Adrenal gland (tissue), 12 donors: Measurements from ENCODE around the gene SLITRK4. TPM values are rescaled to one million over a fixed set of nuclear protein-coding genes. Genes with fewer than 3 reads are reported as not detected.

Experiments used
- DNase-seq, 7 donors: peaks; one replicate each; pipeline ENCODE4 v3.0.0-alpha.2; 2019 to 2020
- H3K27ac ChIP-seq, 5 donors: fragments of 200-600 bp; sonication (generic) in 4 of 5; 1 replicate in 3 of 5; 2 replicates in 2 of 5; pipeline versions ENCODE4 v1.5.1 to v1.8.0; 2016 to 2020; ENCODE audit warnings: mild to moderate bottlenecking in 1 of 5
- H3K27me3 ChIP-seq: fragments of 200-600 bp; 2 replicates; pipeline ENCODE4 v1.8.0; 2021
- H3K36me3 ChIP-seq, 2 donors: fragments of 200-600 bp; replicated peaks in 1 of 2; 1 replicate in 1 of 2; 2 replicates in 1 of 2; pipeline versions ENCODE4 v1.5.1 to v1.8.0; 2018 to 2022
- H3K4me1 ChIP-seq, 2 donors: fragments of 200-600 bp; replicated peaks in 1 of 2; 1 replicate in 1 of 2; 2 replicates in 1 of 2; pipeline versions ENCODE4 v1.5.1 to v1.8.0; 2018 to 2021
- H3K4me3 ChIP-seq, 4 donors: fragments of 200-600 bp; sonication (generic) in 3 of 4; one replicate each; pipeline ENCODE4 v1.5.1; 2016 to 2018
- H3K9me3 ChIP-seq, 3 donors: fragments of 200-600 bp; sonication (generic) in 1 of 3; replicated peaks in 1 of 3; 1 replicate in 2 of 3; 2 replicates in 1 of 3; pipeline versions ENCODE4 v1.5.1 to v1.8.0; 2016 to 2021
- POLR2A ChIP-seq, 2 donors: fragments of 450-650 bp; IDR thresholded peaks; one replicate each; pipeline ENCODE4 v1.6.1; 2017; ENCODE audit warnings: antibody characterized with exemption in 2 of 2, mild to moderate bottlenecking in 2 of 2, moderate library complexity in 1 of 2
- WGBS, 4 donors: extraction: QIAGEN DNeasy Blood & Tissue Kit in 2 of 4; methylation state at CpG; one replicate each; pipeline versions ENCODE4 v1.1.5 to v1.1.7; 2013 to 2017; 5-methylcytosine and 5-hydroxymethylcytosine counted together
- intact Hi-C, 2 donors: fragments of 100-400 bp; cut with DNase I; formaldehyde crosslinking; loops; one replicate each; pipeline versions ENCODE4 v1.14.1 to v1.15.0; 2022 to 2023
- polyA plus RNA-seq, 3 donors: library from polyadenylated mRNA; stranded (reverse); fragments of 200-250 nt in 2 of 3; fragments of 350-450 nt in 1 of 3; fragmentation: Illumina TruSeq in 1 of 3; extraction: RNeasy Lipid Tissue Mini Kit (QIAGEN cat#74804) in 1 of 3; gene quantifications; one replicate each; pipeline ENCODE4 v1.2.3, GENCODE V29; 2013 to 2014
- total RNA-seq, 9 donors: library from RNA; depleted of rRNA in 4 of 9; stranded (reverse); fragments of >200 nt in 4 of 9; fragments of 120-200 nt in 1 of 9; fragmentation: NEBNext Ultra II Directional in 1 of 9; extraction: Animal tissue kit (Norgen Biotek cat#: 25700) in 1 of 9; gene quantifications; one replicate each; pipeline versions ENCODE4 v1.1.0 to v1.2.4, GENCODE V29; 2013 to 2023
- TF ChIP-seq, protein P1 (sequence below), 6 experiments: fragments of 450-650 bp in 4 of 6; fragments of 200-600 bp in 2 of 6; sonication (generic) in 1 of 6; IDR thresholded peaks; 1 replicate in 5 of 6; 2 replicates in 1 of 6; pipeline versions ENCODE4 v1.5.1 to v1.8.0; 2016 to 2021; ENCODE audit warnings: antibody characterized with exemption in 6 of 6, mild to moderate bottlenecking in 2 of 6, moderate library complexity in 1 of 6
- donor health status: healthy with polysubstance abuse.
- donor health status: Bipolar disorder and iron deficiency.
- donor health status: DM: yes; HTN: yes; CAD: no.
- donor health status: DM: no; HTN: no; CAD: no.
- donor health status: DM: no; HTN: no; CAD: no.
- donor health status: DM: yes; HTN: yes; CAD: no.

Gene SLITRK4
- total and polyA plus RNA-seq, 12 donors, result 5.8 to 80.2 (median 31.1) TPM

DNA sequence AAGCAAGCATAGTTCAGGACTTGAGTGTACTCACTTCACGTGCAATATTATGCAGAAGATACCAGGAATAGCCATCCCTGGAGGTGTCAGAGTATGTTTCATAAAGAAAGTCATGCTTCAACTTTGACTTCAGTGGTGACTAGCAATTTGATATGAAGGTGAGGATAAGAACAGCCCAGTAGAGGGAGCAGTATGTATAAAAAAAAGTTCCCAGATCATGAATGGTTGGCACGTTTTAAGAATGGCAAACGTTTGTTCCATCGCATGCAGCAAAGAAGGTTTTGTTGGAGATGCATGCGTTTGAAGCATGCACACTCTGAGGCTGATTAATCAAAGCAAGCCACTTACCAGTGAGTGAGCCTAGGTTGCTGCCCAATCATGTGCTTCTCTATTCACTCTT lies 33.5 kb upstream of the SLITRK4 start:
- DNase-seq, result no peak
- 9 to 15% (median 14%) methylated on average over 5 of the region's 5 CpGs for WGBS, 4 donors
- H3K27me3 ChIP-seq, result peaks cover 3% of the 10 kb centered on the region
- no peak for TF ChIP-seq POLR2A (IDR thresholded peaks at IDR 0.05)
- TF ChIP-seq, protein P1, sequence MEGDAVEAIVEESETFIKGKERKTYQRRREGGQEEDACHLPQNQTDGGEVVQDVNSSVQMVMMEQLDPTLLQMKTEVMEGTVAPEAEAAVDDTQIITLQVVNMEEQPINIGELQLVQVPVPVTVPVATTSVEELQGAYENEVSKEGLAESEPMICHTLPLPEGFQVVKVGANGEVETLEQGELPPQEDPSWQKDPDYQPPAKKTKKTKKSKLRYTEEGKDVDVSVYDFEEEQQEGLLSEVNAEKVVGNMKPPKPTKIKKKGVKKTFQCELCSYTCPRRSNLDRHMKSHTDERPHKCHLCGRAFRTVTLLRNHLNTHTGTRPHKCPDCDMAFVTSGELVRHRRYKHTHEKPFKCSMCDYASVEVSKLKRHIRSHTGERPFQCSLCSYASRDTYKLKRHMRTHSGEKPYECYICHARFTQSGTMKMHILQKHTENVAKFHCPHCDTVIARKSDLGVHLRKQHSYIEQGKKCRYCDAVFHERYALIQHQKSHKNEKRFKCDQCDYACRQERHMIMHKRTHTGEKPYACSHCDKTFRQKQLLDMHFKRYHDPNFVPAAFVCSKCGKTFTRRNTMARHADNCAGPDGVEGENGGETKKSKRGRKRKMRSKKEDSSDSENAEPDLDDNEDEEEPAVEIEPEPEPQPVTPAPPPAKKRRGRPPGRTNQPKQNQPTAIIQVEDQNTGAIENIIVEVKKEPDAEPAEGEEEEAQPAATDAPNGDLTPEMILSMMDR (IDR thresholded peaks at IDR 0.05), result peak in 3 of 6 experiments; percentile 23 to 25 (median 25)
- H3K9me3 ChIP-seq, result no peaks in the 10 kb centered on the region
- H3K4me3 ChIP-seq, result no peak overlapping the region
- no peaks in the 10 kb centered on the region for H3K4me1 ChIP-seq
- H3K27ac ChIP-seq, result no peak overlapping the region
- no peaks in the 10 kb centered on the region for H3K36me3 ChIP-seq
- intact Hi-C loops, result no loop called here

DNA sequence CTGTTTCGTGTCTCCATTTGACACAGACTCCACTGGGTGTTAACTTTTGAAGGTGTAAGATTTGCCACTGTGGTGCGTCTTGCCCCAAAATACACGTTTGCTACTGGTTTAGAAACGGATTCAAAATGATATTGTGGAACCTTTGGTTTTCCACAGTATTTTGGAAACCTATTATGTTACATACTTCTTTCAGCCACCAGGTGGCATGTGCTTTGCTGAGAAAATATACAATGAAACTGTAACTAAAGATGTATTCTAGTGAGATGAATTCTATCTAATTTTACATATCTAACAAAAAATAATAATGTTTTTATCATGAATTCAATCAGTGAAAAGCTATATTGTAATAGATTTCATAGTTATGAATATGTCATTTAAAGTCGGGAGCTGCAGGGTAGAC lies 28.4 kb upstream of the SLITRK4 start:
- Histone ChIP-seq H3K36me3 (no peaks in the 10 kb centered on the region), H3K9me3 (no peaks in the 10 kb centered on the region), H3K4me3 (no peak overlapping the region), H3K4me1 (no peaks in the 10 kb centered on the region), H3K27ac (no peak overlapping the region), H3K27me3 (no peaks in the 10 kb centered on the region)
- intact Hi-C loops, result no loop called here
- TF ChIP-seq, protein P1 (IDR thresholded peaks at IDR 0.05), result peak; percentile 29 to 72 (median 44)
- no peak for TF ChIP-seq POLR2A (IDR thresholded peaks at IDR 0.05)
- 29 to 37% (median 34%) methylated on average over 5 of the region's 5 CpGs for WGBS, 4 donors
- peak in 1 of 7 donors; percentile 4 for DNase-seq

DNA sequence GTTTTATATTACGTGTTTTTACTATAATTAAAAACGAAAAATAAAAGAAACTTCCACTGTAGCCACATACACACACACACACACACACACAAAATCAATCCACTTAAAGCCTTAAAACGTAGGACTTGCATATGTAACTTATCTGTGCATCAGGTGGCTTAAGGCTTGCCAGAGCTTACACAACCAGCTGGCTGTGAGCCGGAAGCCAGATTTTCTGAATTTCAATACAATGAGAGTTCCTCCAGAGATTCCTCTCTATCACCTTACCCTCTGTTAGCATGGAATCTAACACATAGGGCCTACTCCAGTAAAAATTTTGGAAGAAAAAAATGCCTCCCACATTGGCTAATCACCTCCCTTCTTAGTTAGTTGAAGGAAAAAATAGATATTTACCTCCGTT lies 27.9 kb upstream of the SLITRK4 start:
- intact Hi-C loops, result no loop called here
- H3K36me3 ChIP-seq, result no peaks in the 10 kb centered on the region
- DNase-seq, result no peak
- no peak overlapping the region for H3K4me3 ChIP-seq
- H3K27me3 ChIP-seq, result no peaks in the 10 kb centered on the region
- no peak overlapping the region for H3K27ac ChIP-seq
- H3K9me3 ChIP-seq, result no peaks in the 10 kb centered on the region
- no peaks in the 10 kb centered on the region for H3K4me1 ChIP-seq
- WGBS, 4 donors, result 48 to 67% (median 60%) methylated on average over 5 of the region's 5 CpGs
- TF ChIP-seq, protein P1 (IDR thresholded peaks at IDR 0.05), result no peak
- TF ChIP-seq POLR2A (IDR thresholded peaks at IDR 0.05), result no peak

DNA sequence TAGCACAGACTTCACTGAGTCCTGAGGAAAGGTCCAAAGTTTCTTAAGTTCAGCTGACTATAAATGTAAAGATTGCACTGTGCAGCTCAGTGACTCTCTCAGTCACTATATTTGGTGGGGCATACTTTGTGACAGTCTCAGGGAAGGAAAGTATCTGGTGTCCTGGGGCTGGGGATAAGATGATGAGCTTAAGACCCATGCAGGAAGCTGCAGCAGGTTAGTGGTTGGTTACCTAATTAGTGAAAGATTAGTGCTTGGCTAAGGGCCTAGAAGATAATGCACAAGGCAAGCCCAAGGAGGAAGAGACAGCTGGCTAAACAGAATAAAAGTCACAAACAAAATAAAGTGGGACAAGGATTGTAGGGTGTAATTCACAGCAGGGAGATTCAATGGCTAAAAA lies 25.4 kb upstream of the SLITRK4 start:
- Histone ChIP-seq H3K36me3 (no peaks in the 10 kb centered on the region), H3K27me3 (no peaks in the 10 kb centered on the region), H3K27ac (no peak overlapping the region), H3K9me3 (no peaks in the 10 kb centered on the region), H3K4me1 (no peaks in the 10 kb centered on the region), H3K4me3 (no peak overlapping the region)
- intact Hi-C loops, result no loop called here
- TF ChIP-seq POLR2A (IDR thresholded peaks at IDR 0.05), result no peak
- TF ChIP-seq, protein P1 (IDR thresholded peaks at IDR 0.05), result no peak
- DNase-seq, result no peak
